Right cardiac atrium (tissue), 5 donors: ENCODE results near the gene JMJD1C. TPM values are rescaled to one million over a fixed set of nuclear protein-coding genes. Genes with fewer than 3 reads are reported as not detected.

ENCODE experiments used
- ATAC-seq, 2 donors: fragments of 200-7000 bp; cut with Tn5 transposase; one replicate each; pipeline versions ENCODE4 v1.8.0 to v1.9.1; 2020; ENCODE audit warnings: moderate library complexity in 2 of 2, mild to moderate bottlenecking in 1 of 2
- DNase-seq, 3 donors: peaks; one replicate each; pipeline ENCODE4 v3.0.0-alpha.2; 2020
- H3K27ac ChIP-seq: one replicate; pipeline ENCODE4 v1.5.1; 2013; ENCODE audit warnings: mild to moderate bottlenecking, low read length, control low read depth, moderate library complexity
- H3K27me3 ChIP-seq: one replicate; pipeline ENCODE4 v1.6.1; 2013; ENCODE audit not compliant: control insufficient read depth, insufficient read depth
- H3K4me1 ChIP-seq: one replicate; pipeline ENCODE4 v1.6.1; 2013; ENCODE audit warnings: low read length; ENCODE audit not compliant: control insufficient read depth, insufficient read depth
- H3K4me3 ChIP-seq: one replicate; pipeline ENCODE4 v1.5.1; 2013; ENCODE audit warnings: low read length, control low read depth
- H3K9me3 ChIP-seq: one replicate; pipeline ENCODE4 v1.6.1; 2013; ENCODE audit warnings: low read length; ENCODE audit not compliant: control insufficient read depth
- WGBS: extraction: QIAGEN DNeasy Blood & Tissue Kit; methylation state at CpG from one replicate; pipeline ENCODE4 v1.1.7; 2013; 5-methylcytosine and 5-hydroxymethylcytosine counted together
- intact Hi-C, 4 donors: fragments of 100-400 bp; cut with DNase I; formaldehyde crosslinking; loops; one replicate each; pipeline versions ENCODE4 v1.11.0 to v1.14.0; 2022 to 2023
- polyA plus RNA-seq: library from polyadenylated mRNA; stranded (reverse); fragments of 200-250 nt; gene quantifications from one replicate; pipeline ENCODE4 v1.2.3, GENCODE V29; 2013
- total RNA-seq, 4 donors: library from RNA; stranded (reverse); fragmentation: NEBNext Ultra II Directional; extraction: Animal tissue kit (Norgen Biotek cat#: 25700); gene quantifications; one replicate each; pipeline ENCODE4 v1.2.1, GENCODE V29; 2021
- donor health status: healthy with polysubstance abuse.
- donor health status: DM: no; HTN: yes; CAD: no.
- donor health status: DM: no; HTN: no; CAD: no.
- donor health status: DM: no; HTN: yes; CAD: no; lungs with severe emphysema.
- donor health status: DM: yes; HTN: yes; CAD: no.

Gene JMJD1C
- total and polyA plus RNA-seq, 5 donors = 31.0 to 44.8 (median 43.1) TPM

DNA sequence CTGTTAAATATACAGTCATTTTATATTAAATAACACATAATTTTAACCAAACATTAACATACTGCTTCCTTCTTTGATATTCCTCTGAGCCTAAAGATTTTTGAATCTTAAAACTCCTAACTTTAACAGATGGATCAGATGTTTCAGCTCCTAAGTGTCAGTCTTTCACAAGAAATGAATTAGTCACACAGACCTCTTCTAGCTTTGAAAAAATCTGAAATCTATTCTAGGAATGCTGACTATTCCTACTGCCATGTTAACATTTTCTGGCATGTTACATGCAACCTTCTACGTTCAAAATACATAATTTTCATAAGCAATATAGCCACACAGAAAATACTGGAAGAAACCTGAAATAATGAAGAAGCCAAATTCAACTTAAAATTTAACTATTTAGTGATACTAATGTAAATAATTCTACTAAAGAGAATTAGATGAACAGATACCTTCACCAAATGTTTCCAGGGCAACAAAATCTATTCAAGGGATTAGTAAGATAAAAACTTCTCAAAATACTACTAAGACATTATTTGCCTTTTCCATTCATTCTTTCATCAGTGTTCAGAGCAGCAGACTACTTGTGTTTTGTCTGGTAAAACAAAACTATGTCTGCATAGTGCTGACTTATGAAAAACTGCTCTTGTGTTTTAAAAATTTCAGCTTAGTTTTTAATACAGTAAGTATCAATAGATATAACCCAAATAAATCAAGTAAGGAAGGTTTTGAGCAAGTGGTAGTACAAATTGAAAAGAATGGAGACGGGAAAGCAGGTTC is 9.2 kb downstream of the JMJD1C start:
- H3K27ac ChIP-seq = no peak overlapping the region
- no peak for ATAC-seq
- no peaks in the 10 kb centered on the region for H3K9me3 ChIP-seq
- 66% methylated on average over 2 of the region's 2 CpGs for WGBS
- no peaks in the 10 kb centered on the region for H3K27me3 ChIP-seq
- DNase-seq = no peak
- H3K4me1 ChIP-seq = peaks cover 2% of the 10 kb centered on the region
- intact Hi-C loops = no loop called here
- H3K4me3 ChIP-seq = no peak overlapping the region

- intact Hi-C loops = no loop called here
- Histone ChIP-seq H3K4me3 (no peak overlapping the region), H3K27me3 (no peaks in the 10 kb centered on the region), H3K4me1 (peaks cover 2% of the 10 kb centered on the region), H3K27ac (no peak overlapping the region), H3K9me3 (no peaks in the 10 kb centered on the region)
- DNase-seq = no peak
- no peak for ATAC-seq
Observed at GRCh38 chr10:63455507-63455906, 10.3 kb downstream of the JMJD1C start.

DNA sequence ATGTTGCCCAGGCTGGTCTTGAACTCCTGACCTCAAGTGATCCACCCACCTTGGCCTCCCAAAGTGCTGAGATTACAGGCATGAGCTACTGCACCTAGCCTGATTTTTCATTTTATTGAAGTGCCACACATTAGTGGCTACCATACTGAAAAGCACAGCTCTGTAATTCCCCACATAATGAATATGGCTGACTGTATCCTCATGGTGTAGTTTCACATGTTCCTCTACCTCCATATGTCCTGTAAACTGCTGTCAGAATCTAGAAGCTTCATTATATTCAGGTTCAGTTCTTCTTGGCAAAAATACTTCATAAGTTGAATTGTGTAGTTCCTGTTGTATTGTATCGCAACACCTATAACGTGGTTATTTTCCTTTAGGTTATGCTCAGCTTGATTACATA is 11.1 kb downstream of the JMJD1C start:
- Histone ChIP-seq H3K27ac (no peak overlapping the region), H3K4me3 (no peak overlapping the region), H3K4me1 (peaks cover 2% of the 10 kb centered on the region), H3K27me3 (no peaks in the 10 kb centered on the region), H3K9me3 (no peaks in the 10 kb centered on the region)
- 50% methylated on average over 2 of the region's 2 CpGs for WGBS
- no peak for DNase-seq
- no peak for ATAC-seq
- intact Hi-C loops = no loop called here

- Histone ChIP-seq H3K4me1 (no peaks in the 10 kb centered on the region), H3K27ac (no peak overlapping the region), H3K4me3 (no peak overlapping the region), H3K27me3 (no peaks in the 10 kb centered on the region), H3K9me3 (no peaks in the 10 kb centered on the region)
- intact Hi-C loops = no loop called here
- ATAC-seq (no peak), DNase-seq (no peak)
Observed at GRCh38 chr10:63452524-63452923, 13.3 kb downstream of the JMJD1C start.

- DNase-seq (no peak), ATAC-seq (no peak)
- Histone ChIP-seq H3K4me3 (no peak overlapping the region), H3K27me3 (no peaks in the 10 kb centered on the region), H3K4me1 (peaks cover 5% of the 10 kb centered on the region), H3K9me3 (no peaks in the 10 kb centered on the region), H3K27ac (no peak overlapping the region)
- intact Hi-C loops = no loop called here
- WGBS = 85% methylated on average over 1 of the region's 1 CpG
Observed at GRCh38 chr10:63446716-63447440, 18.9 kb downstream of the JMJD1C start.

GRCh38 chr10:63441404-63441803 is 24.4 kb downstream of the JMJD1C start:
- intact Hi-C loops = no loop called here
- H3K27me3 ChIP-seq = no peaks in the 10 kb centered on the region
- H3K27ac ChIP-seq = no peak overlapping the region
- no peak for ATAC-seq
- DNase-seq = no peak
- peaks cover 10% of the 10 kb centered on the region for H3K4me1 ChIP-seq
- H3K4me3 ChIP-seq = no peak overlapping the region
- no peaks in the 10 kb centered on the region for H3K9me3 ChIP-seq
- WGBS = 63% methylated on average over 3 of the region's 3 CpGs

- ATAC-seq = no peak
- no peak for DNase-seq
- H3K27ac ChIP-seq = no peak overlapping the region
- no peak overlapping the region for H3K4me3 ChIP-seq
- intact Hi-C loops = no loop called here
- 92% methylated on average over 3 of the region's 3 CpGs for WGBS
- peaks cover 10% of the 10 kb centered on the region for H3K4me1 ChIP-seq
- H3K9me3 ChIP-seq = no peaks in the 10 kb centered on the region
- H3K27me3 ChIP-seq = no peaks in the 10 kb centered on the region
Observed at GRCh38 chr10:63439607-63440006, 26.2 kb downstream of the JMJD1C start.

GRCh38 chr10:63438506-63439498 is 27.0 kb downstream of the JMJD1C start:
- peaks cover 10% of the 10 kb centered on the region for H3K4me1 ChIP-seq
- intact Hi-C loops = no loop called here
- ATAC-seq = no peak

DNA sequence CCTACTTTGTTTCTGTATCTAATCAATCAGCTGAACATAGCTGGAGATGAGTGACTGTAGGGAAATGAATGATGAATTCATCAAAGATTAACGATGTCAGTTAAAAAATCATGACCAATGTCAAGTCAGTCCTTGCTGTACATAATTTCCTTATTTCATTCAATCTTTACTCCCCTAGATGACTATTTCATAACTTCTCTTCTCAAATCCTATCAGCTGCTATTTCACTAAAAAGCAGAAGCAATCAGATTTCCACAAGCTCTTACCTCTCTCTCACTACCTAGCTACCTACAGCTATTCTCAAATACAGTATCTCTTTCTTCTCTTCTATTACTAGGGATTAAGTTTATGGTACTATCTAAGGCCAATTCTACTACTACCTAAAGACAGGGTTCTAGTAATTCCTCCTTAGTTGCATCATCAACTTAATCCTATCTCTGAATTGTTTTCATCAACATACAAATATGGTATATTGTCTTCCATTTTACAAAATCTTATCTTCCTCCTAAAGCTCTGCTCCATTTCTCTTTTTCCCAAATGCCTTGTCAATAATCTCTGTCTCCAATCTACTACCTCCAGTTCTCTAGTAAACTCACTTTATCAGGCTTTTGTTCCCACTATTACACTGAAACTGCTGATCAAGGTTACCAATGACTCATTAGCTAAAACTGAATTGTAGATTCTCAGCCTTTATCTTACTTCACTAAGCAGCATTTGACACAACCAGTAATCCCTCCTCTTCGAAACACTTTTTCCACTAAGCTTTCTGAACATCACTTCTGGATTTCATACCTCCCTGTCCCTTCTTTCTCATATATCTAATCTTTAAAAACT is 28.4 kb downstream of the JMJD1C start:
- Histone ChIP-seq H3K4me3 (no peak overlapping the region), H3K9me3 (no peaks in the 10 kb centered on the region), H3K27ac (no peak overlapping the region), H3K27me3 (no peaks in the 10 kb centered on the region), H3K4me1 (peaks cover 6% of the 10 kb centered on the region)
- DNase-seq (no peak), ATAC-seq (no peak)
- intact Hi-C loops = no loop called here
- 83% methylated on average over 2 of the region's 2 CpGs for WGBS

More at GRCh38 chr10:63438506-63439498, 27.0 kb downstream of the JMJD1C start:
- no peak for DNase-seq
- 71% methylated on average over 8 of the region's 8 CpGs for WGBS
- Histone ChIP-seq H3K9me3 (no peaks in the 10 kb centered on the region), H3K27me3 (no peaks in the 10 kb centered on the region), H3K4me3 (no peak overlapping the region), H3K27ac (no peak overlapping the region)

DNA sequence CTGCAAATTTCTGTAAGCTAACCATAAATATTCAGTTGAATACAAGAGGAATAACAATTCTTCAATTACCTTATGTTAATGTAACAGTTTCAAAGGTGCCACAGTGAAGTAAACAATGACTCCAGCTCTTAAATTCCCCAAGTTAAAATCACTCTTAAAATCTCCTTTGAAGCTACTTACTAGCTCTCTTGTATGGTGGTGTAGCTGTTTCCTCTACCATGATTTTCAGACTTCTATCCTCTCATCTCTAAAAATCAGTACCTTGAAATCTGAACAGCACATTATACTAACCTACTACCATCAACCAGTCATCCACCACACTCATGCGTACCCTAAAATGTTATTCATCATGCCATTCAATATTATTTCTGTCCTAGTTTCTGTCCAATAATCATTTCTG is 29.6 kb downstream of the JMJD1C start:
- intact Hi-C loops = no loop called here
- peaks cover 9% of the 10 kb centered on the region for H3K4me1 ChIP-seq

More for the DNA sequence above, 29.6 kb downstream of the JMJD1C start:
- Histone ChIP-seq H3K9me3 (no peaks in the 10 kb centered on the region), H3K27ac (no peak overlapping the region), H3K4me3 (no peak overlapping the region), H3K27me3 (no peaks in the 10 kb centered on the region)
- no peak for DNase-seq
- WGBS = 98% methylated on average over 1 of the region's 1 CpG
- no peak for ATAC-seq
